Skeletal muscle satellite cell (primary cell): ENCODE data around the gene CCDC197. TPM values are rescaled to one million over a fixed set of nuclear protein-coding genes. Genes with fewer than 3 reads are reported as not detected.

Experiments used
- H3K27me3 ChIP-seq: 2 replicates; pipeline ENCODE4 v1.7.0; 2013; ENCODE audit warnings: low read length; ENCODE audit not compliant: control insufficient read depth, insufficient read depth
- H3K36me3 ChIP-seq: 2 replicates; pipeline ENCODE4 v1.7.0; 2013; ENCODE audit warnings: mild to moderate bottlenecking, control low read depth, low read length; ENCODE audit not compliant: insufficient read depth
- H3K4me1 ChIP-seq: 2 replicates; pipeline ENCODE4 v1.7.0; 2013; ENCODE audit warnings: low read length; ENCODE audit not compliant: control insufficient read depth, insufficient read depth
- H3K4me2 ChIP-seq: 2 replicates; pipeline ENCODE4 v1.7.0; 2013; ENCODE audit warnings: mild to moderate bottlenecking, low read length
- H3K4me3 ChIP-seq: 2 replicates; pipeline ENCODE4 v1.7.0; 2013; ENCODE audit warnings: low read length
- H3K9ac ChIP-seq: 2 replicates; pipeline ENCODE4 v1.7.0; 2013; ENCODE audit warnings: mild to moderate bottlenecking, low read depth, low read length, moderate library complexity
- H3K9me3 ChIP-seq: replicated peaks from 2 replicates; pipeline ENCODE4 v1.7.0; 2013; ENCODE audit warnings: mild to moderate bottlenecking, control low read depth, low read length
- total RNA-seq: library from RNA; depleted of rRNA; stranded (reverse); fragments of >200 nt; gene quantifications from 2 replicates; pipeline ENCODE4 v1.2.3, GENCODE V29; 2012; rRNA removed

CCDC197 gene
- total RNA-seq: not detected in 2 replicates

DNA sequence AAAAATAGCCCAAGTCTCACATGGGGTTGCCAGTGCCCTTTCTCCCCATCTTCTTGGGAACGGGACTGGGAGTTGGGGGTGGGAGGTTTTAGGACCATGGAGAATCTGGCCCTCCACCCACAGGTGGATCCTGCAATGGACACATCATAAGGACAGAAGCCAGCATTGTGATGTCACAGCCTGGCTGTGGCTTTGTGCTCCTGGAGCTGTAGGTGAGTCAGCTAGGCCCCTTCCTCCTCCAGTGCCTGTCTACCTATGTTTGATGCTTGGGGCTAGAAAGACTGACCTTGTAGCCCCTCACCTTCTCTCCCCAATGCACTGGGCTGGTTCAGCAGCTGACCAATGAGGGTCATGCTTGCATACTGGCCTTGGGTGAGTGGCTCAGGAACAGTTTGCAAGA is at the start of gene CCDC197:
CCDC197 (plus strand) TSS at position 220 of the 400 bp plus-strand sequence. CDS start 831 bp downstream, outside the sequence.
- no peak within 1 kb of the TSS for H3K4me2 ChIP-seq
- no peaks in the 10 kb centered on the region for H3K9me3 ChIP-seq
- H3K4me1 ChIP-seq: peaks cover 16% of the 10 kb centered on the region
- no peaks in the 10 kb centered on the region for H3K36me3 ChIP-seq
- no peak within 1 kb of the TSS for H3K9ac ChIP-seq
- H3K27me3 ChIP-seq: peaks cover 20% of the 10 kb centered on the region
- H3K4me3 ChIP-seq: no peak within 1 kb of the TSS

DNA sequence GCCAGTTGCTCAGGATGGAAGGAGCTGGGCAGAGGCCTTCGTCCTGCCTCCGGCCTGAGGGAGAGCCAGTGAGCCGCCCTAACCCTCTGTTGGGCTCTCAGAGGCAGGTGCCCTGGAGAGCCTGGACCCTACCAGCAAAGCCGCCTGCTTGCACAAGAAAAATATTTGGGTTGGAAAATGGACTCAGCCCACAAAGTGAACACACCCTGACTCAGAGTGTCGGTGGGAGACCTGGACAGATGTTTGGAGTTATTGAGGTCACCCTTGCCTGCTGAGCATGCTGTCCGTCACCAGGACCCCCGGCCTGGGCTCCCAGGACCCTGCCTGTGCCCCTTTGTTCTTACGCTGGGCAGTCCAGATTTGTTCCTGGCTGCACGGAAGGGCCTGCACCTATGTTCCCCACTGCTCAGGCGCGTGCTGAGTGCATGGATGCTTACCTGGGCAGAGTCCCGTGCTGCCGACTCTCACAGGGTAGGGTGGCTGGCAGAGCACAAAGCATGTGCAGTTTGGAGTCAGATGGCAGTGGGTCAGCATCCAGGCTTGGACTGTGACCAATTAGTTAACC is 47.5 kb upstream of the CCDC197 start:
- Histone ChIP-seq H3K27me3 (peaks cover 73% of the 10 kb centered on the region), H3K36me3 (no peaks in the 10 kb centered on the region), H3K9ac (no peak overlapping the region), H3K4me1 (peaks cover 7% of the 10 kb centered on the region), H3K4me3 (no peak overlapping the region), H3K4me2 (no peak overlapping the region), H3K9me3 (no peaks in the 10 kb centered on the region)

DNA sequence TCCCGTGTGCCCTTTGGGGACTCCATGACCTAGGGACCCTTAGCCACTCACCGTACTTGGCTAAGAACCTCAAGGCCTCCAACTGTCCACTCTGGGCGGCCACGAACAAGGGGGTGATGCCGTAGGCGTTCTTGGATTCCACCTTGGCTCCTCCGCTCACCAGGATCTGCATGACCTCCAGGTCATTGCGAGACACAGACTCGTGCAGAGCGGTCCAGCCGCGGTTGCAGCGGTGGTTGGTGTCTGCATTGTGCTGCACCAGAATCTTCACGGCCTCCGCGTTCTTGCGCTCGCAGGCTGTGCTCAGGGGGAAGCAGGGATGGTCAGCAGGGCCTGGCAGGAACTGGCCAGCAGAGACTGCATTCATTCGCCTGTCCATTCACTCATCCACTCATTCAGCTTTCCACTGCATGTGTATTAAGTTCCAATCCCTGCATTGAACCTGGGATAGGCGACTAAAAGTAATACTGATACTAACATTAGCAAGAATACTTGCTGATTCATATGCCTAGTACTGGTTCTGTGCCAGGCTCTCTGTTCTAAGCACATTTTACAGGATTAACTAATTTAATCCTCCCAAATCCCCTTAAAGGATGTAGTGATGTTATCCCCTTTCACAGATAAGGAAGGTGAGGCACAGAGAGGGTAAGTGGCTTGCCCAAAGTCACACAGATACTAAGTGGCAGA is 46.0 kb upstream of the CCDC197 start:
- Histone ChIP-seq H3K4me2 (no peak overlapping the region), H3K4me3 (no peak overlapping the region), H3K36me3 (no peaks in the 10 kb centered on the region), H3K27me3 (peaks cover 74% of the 10 kb centered on the region), H3K4me1 (peaks cover 9% of the 10 kb centered on the region), H3K9ac (no peak overlapping the region), H3K9me3 (no peaks in the 10 kb centered on the region)

DNA sequence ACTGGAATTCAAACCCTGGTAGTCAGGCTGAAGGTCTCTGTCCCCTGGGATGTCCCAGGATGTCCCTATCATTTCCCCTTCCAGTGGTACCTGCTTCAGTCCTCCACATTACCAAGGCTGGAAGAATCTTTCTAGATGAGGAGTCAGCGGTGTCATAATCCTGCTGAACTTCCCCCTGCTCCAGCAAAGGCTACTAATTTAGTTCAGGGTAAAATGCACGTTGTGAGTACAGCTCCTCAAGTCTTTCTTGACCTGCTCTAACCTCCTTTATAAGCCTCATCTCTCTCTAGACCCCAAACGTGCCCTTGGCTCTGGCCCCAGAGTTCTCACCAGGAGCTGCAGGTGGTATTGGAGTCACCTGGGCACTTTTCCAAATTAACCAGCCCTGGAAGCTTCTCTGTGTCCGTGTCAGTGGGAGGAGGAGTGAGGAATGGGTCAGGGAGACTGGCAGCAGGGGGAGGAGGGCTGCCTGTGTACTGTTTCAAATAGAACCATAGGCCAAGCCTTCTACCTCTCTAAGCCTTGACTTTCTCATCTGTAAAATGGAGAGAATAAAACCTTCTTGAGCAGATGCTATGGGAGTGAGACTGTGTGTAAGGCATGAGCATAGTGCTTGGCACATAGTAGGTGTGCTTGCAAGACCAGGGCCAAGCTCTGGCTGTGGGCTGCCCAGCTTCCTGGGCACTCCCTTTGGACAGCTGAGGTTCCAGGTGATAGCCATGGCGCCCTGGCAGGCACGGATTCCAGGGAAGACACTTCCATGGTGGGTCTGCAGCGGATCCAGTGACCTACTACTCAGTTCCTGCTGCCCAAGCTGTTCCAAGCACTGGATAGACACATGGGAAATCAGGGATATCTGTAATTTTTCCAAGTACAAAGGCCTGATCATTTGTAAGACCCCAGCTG is 45.2 kb upstream of the CCDC197 start:
- H3K4me2 ChIP-seq: no peak overlapping the region
- H3K4me1 ChIP-seq: peaks cover 4% of the 10 kb centered on the region
- no peak overlapping the region for H3K9ac ChIP-seq
- peaks cover 75% of the 10 kb centered on the region for H3K27me3 ChIP-seq
- H3K36me3 ChIP-seq: no peaks in the 10 kb centered on the region
- no peak overlapping the region for H3K4me3 ChIP-seq
- no peaks in the 10 kb centered on the region for H3K9me3 ChIP-seq

GRCh38 chr14:93952829-93953228 is 44.3 kb upstream of the CCDC197 start:
- H3K36me3 ChIP-seq: no peaks in the 10 kb centered on the region
- H3K4me1 ChIP-seq: peaks cover 4% of the 10 kb centered on the region
- no peak overlapping the region for H3K9ac ChIP-seq
- no peaks in the 10 kb centered on the region for H3K9me3 ChIP-seq
- H3K4me2 ChIP-seq: no peak overlapping the region
- peaks cover 79% of the 10 kb centered on the region for H3K27me3 ChIP-seq
- no peak overlapping the region for H3K4me3 ChIP-seq

GRCh38 chr14:93953263-93953662 is 43.8 kb upstream of the CCDC197 start:
- Histone ChIP-seq H3K4me3 (no peak overlapping the region), H3K9ac (no peak overlapping the region), H3K9me3 (no peaks in the 10 kb centered on the region), H3K27me3 (peaks cover 79% of the 10 kb centered on the region), H3K4me2 (no peak overlapping the region), H3K4me1 (peaks cover 4% of the 10 kb centered on the region), H3K36me3 (no peaks in the 10 kb centered on the region)

- Histone ChIP-seq H3K36me3 (no peaks in the 10 kb centered on the region), H3K4me1 (peaks cover 7% of the 10 kb centered on the region), H3K27me3 (peaks cover 78% of the 10 kb centered on the region), H3K4me2 (no peak overlapping the region), H3K4me3 (no peak overlapping the region), H3K9me3 (no peaks in the 10 kb centered on the region), H3K9ac (no peak overlapping the region)
Observed at GRCh38 chr14:93953739-93954515, 43.2 kb upstream of the CCDC197 start.

GRCh38 chr14:93954516-93954830 is 42.6 kb upstream of the CCDC197 start:
- H3K4me1 ChIP-seq: peaks cover 13% of the 10 kb centered on the region
- H3K4me2 ChIP-seq: no peak overlapping the region
- no peaks in the 10 kb centered on the region for H3K36me3 ChIP-seq
- H3K4me3 ChIP-seq: no peak overlapping the region
- H3K9me3 ChIP-seq: no peaks in the 10 kb centered on the region
- no peak overlapping the region for H3K9ac ChIP-seq
- peaks cover 72% of the 10 kb centered on the region for H3K27me3 ChIP-seq

- H3K27me3 ChIP-seq: peaks cover 66% of the 10 kb centered on the region
- H3K4me1 ChIP-seq: peaks cover 20% of the 10 kb centered on the region
- no peaks in the 10 kb centered on the region for H3K9me3 ChIP-seq
- H3K4me2 ChIP-seq: no peak overlapping the region
- no peak overlapping the region for H3K9ac ChIP-seq
- no peaks in the 10 kb centered on the region for H3K36me3 ChIP-seq
- no peak overlapping the region for H3K4me3 ChIP-seq
Observed at GRCh38 chr14:93954900-93955849, 41.9 kb upstream of the CCDC197 start.

- Histone ChIP-seq H3K4me1 (peaks cover 24% of the 10 kb centered on the region), H3K9me3 (no peaks in the 10 kb centered on the region), H3K4me3 (no peak overlapping the region), H3K4me2 (no peak overlapping the region), H3K9ac (no peak overlapping the region), H3K27me3 (peaks cover 61% of the 10 kb centered on the region), H3K36me3 (no peaks in the 10 kb centered on the region)
Observed at GRCh38 chr14:93955850-93956481, 41.1 kb upstream of the CCDC197 start.
